Heart left ventricle (tissue), 16 donors: ENCODE data around the gene SLC35G6. TPM values are rescaled to one million over a fixed set of nuclear protein-coding genes. Genes with fewer than 3 reads are reported as not detected.

Experiments
- ATAC-seq, 4 donors: fragments of 200-7000 bp; cut with Tn5 transposase; one replicate each; pipeline ENCODE4 v1.9.1; 2020 to 2022; ENCODE audit warnings: moderate library complexity in 4 of 4, mild to moderate bottlenecking in 3 of 4, moderate number of reproducible peaks in 1 of 4
- DNase-seq, 5 donors: peaks; one replicate each; pipeline ENCODE4 v3.0.0-alpha.2; 2020
- H3K27ac ChIP-seq, 12 donors: fragments of 200-600 bp; sonication (generic) in 4 of 12; one replicate each; pipeline versions ENCODE4 v1.5.0 to v1.8.0; 2016 to 2022; ENCODE audit warnings: mild to moderate bottlenecking in 2 of 12
- H3K27me3 ChIP-seq, 9 donors: fragments of 200-600 bp; sonication (generic) in 2 of 9; one replicate each; pipeline versions ENCODE4 v1.5.1 to v1.8.0; 2016 to 2022; ENCODE audit warnings: mild to moderate bottlenecking in 3 of 9
- H3K36me3 ChIP-seq, 9 donors: fragments of 200-600 bp; sonication (generic) in 2 of 9; one replicate each; pipeline versions ENCODE4 v1.5.0 to v1.8.0; 2018 to 2022; ENCODE audit warnings: mild to moderate bottlenecking in 2 of 9
- H3K4me1 ChIP-seq, 12 donors: fragments of 200-600 bp; sonication (generic) in 4 of 12; one replicate each; pipeline versions ENCODE4 v1.5.0 to v1.8.0; 2016 to 2022; ENCODE audit warnings: mild to moderate bottlenecking in 3 of 12
- H3K4me3 ChIP-seq, 12 donors: fragments of 200-600 bp; sonication (generic) in 4 of 12; one replicate each; pipeline versions ENCODE4 v1.5.0 to v1.8.0; 2017 to 2022; ENCODE audit warnings: mild to moderate bottlenecking in 9 of 12, moderate library complexity in 4 of 12
- H3K9me3 ChIP-seq, 12 donors: fragments of 200-600 bp; sonication (generic) in 4 of 12; one replicate each; pipeline versions ENCODE4 v1.5.0 to v1.8.0; 2016 to 2022; ENCODE audit warnings: mild to moderate bottlenecking in 1 of 12
- POLR2A ChIP-seq, 2 donors: fragments of 450-650 bp; IDR thresholded peaks; one replicate each; pipeline ENCODE4 v1.6.1; 2017; ENCODE audit warnings: antibody characterized with exemption in 2 of 2, mild to moderate bottlenecking in 2 of 2, moderate library complexity in 2 of 2
- WGBS, 4 donors: extraction: QIAGEN DNeasy Blood & Tissue Kit in 2 of 4; methylation state at CpG; one replicate each; pipeline versions ENCODE4 v1.1.5 to v1.1.7; 2013 to 2018; 5-methylcytosine and 5-hydroxymethylcytosine counted together
- intact Hi-C, 10 donors: fragments of 100-400 bp; cut with DNase I; formaldehyde crosslinking; loops; one replicate each; pipeline versions ENCODE4 v1.11.1 to v1.14.2; 2022
- polyA plus RNA-seq, 2 donors: library from polyadenylated mRNA; stranded (reverse); fragments of 200-250 nt; gene quantifications; one replicate each; pipeline ENCODE4 v1.2.3, GENCODE V29; 2013
- total RNA-seq, 9 donors: library from RNA; depleted of rRNA in 2 of 9; stranded (reverse); fragments of >200 nt in 2 of 9; fragmentation: NEBNext Ultra II Directional in 3 of 9; extraction: Animal tissue kit (Norgen Biotek cat#: 25700) in 3 of 9; gene quantifications; one replicate each; pipeline versions ENCODE4 v1.1.0 to v1.2.4, GENCODE V29; 2016 to 2023
- TF ChIP-seq, protein P1 (sequence below), 12 donors: fragments of 200-600 bp; sonication (generic) in 4 of 12; IDR thresholded peaks; one replicate each; pipeline versions ENCODE4 v1.5.0 to v1.8.0; 2018 to 2022; ENCODE audit warnings: antibody characterized with exemption in 12 of 12, mild to moderate bottlenecking in 5 of 12
- donor health status: ischemic (EF 13 %, LVEDD 7.1; RV severe dilation, severe dysfunction).
- donor health status: healthy with polysubstance abuse.
- donor health status: DM: no; HTN: yes; CAD: no.
- donor health status: DM: no; HTN: no; CAD: no.
- donor health status: ischemic (EF 25% LVEDD 6.9; RV normal size, moderate dysfunction).
- donor health status: ischemic (EF 25% LVEDD 5.7; RV mildly dilated, moderate dysfunction).
- donor health status: healthy.
- donor health status: DM: yes; HTN: yes; CAD: no.
- donor health status: ischemic (EF 35%, LVEDD 5.7; RV mildly dilated, moderate dysfunction).
- donor health status: nonischemic (EF 11% LVEDD 7.7; RV severe dilation, severe dysfunction).
- donor health status: DM: yes; HTN: yes; CAD: no.
- donor health status: PGD.
- donor health status: ischemic (EF 29% LVEDD 5.4; RV normal size, mild dysfunction).
- donor health status: nonischemic (EF 23%, LVEDD 6.1; RV moderate dilation, normal function).

The SLC35G6 gene
- total and polyA plus RNA-seq, 11 donors: 0.08 TPM; not detected in 10

DNA sequence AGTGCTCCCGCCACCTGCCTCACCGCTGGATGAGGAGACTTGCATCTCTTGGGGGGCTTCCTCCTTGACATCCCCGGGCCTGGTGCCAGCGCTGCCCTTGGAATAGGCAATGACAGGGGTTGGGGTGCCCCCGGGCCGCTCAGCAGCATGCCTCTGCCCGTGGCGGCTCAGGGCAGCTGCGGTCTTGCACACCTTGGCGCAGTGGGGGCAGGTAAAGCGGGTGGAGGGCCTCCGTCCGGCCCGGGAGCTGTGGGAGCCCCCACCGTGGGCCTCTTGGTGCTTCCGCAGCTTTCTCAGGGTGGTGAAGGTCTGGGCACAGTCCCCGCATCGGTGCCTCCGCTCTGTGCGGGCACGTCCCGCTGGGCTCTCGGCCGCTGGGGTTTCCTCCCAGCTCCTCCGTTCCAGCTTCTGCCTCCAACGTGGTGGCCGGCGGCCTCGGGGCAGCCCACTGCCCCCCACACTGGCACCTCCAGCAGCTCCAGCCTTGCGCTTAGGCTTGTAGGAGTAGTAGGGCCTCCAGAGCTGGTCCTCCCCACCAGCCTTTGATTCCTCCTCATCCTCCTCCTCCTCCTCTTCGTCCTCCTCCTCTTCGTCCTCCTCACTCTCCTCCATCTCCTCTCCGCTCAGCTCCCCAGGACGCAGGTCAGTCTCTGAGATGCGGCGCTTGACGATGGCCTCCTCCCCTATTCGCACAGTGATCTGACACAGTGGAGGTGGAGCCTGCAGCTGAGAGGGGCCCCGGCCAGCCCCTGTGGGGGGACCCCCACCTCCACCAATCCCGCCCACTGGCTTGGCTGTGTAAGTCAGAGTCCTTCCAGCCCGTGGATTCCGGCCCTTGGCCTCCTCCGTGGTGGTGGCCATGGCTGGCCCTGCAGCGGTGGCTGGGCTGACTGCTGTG is 18.5 kb upstream of the SLC35G6 start:
- intact Hi-C loops: no loop called here
- Histone ChIP-seq H3K9me3 (no peaks in the 10 kb centered on the region), H3K27ac (no peak overlapping the region), H3K4me1 (peaks cover 5 to 24% (median 20%) of the 10 kb centered on the region in 12 donors), H3K4me3 (no peak overlapping the region), H3K36me3 (peaks cover 0 to 52% (median 39%) of the 10 kb centered on the region in 9 donors), H3K27me3 (no peaks in the 10 kb centered on the region)
- DNase-seq (peak in 1 of 5 donors; percentile 25), ATAC-seq (peak in 1 of 4 donors; percentile 6)
- no peak for TF ChIP-seq POLR2A (IDR thresholded peaks at IDR 0.05)
- TF ChIP-seq, protein P1, sequence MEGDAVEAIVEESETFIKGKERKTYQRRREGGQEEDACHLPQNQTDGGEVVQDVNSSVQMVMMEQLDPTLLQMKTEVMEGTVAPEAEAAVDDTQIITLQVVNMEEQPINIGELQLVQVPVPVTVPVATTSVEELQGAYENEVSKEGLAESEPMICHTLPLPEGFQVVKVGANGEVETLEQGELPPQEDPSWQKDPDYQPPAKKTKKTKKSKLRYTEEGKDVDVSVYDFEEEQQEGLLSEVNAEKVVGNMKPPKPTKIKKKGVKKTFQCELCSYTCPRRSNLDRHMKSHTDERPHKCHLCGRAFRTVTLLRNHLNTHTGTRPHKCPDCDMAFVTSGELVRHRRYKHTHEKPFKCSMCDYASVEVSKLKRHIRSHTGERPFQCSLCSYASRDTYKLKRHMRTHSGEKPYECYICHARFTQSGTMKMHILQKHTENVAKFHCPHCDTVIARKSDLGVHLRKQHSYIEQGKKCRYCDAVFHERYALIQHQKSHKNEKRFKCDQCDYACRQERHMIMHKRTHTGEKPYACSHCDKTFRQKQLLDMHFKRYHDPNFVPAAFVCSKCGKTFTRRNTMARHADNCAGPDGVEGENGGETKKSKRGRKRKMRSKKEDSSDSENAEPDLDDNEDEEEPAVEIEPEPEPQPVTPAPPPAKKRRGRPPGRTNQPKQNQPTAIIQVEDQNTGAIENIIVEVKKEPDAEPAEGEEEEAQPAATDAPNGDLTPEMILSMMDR (IDR thresholded peaks at IDR 0.05): no peak
- WGBS, 4 donors: 92 to 94% (median 92%) methylated on average over 23 to 44 of the region's 44 CpGs

DNA sequence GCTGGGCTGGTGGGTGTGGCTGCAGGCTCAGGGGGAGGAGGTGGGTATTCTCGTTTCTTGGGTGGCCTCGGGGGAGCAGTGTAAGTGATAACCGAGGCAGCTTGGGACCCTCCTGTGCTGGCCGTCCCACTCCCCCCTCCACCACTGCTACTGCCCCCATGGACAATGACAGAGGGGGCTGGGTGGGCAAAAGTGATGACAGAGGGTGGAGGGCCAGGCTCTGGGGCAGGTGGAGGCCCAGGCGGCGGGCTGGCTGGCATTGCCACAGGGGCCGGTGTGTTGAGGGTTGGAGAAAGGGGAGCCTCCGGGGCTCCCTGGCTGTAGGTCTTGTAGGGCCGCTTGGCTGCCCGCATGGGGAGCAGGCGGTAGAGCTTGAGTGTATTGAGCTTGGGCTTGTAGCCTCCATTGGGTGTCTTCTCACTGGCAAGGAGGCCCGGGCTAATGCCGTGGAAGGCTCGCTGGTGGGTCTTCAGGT is 17.8 kb upstream of the SLC35G6 start:
- Histone ChIP-seq H3K27me3 (no peaks in the 10 kb centered on the region), H3K4me1 (peaks cover 5 to 30% (median 24%) of the 10 kb centered on the region in 12 donors), H3K36me3 (peaks cover 0 to 52% (median 39%) of the 10 kb centered on the region in 9 donors), H3K4me3 (no peak overlapping the region), H3K9me3 (no peaks in the 10 kb centered on the region), H3K27ac (no peak overlapping the region)
- DNase-seq (no peak), ATAC-seq (no peak)
- TF ChIP-seq, protein P1 (IDR thresholded peaks at IDR 0.05): no peak
- TF ChIP-seq POLR2A (IDR thresholded peaks at IDR 0.05): no peak
- 83 to 94% (median 87%) methylated on average over 11 to 14 of the region's 14 CpGs for WGBS, 4 donors
- intact Hi-C loops: no loop called here

DNA sequence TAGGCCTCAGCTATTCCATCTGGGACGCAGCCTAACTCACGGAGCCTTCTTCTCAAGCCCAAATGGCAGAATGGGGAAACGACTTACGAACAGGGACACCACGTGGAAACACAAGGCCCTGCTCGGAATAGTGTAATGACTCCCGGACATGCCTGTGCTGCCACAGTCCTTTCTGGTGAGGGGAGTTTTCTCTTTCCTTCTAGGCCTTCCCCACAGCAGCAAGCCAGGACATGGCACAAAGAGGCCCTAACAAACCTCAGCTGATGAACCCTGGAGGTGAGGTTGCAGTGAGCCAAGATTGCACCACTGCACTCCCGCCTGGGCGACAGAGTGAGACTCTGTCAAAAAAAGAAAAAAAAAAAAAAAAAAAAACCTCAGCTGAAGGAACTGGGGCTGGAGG is 17.2 kb upstream of the SLC35G6 start:
- 90 to 96% (median 93%) methylated on average over 6 to 9 of the region's 9 CpGs for WGBS, 4 donors

More for the DNA sequence above, 17.2 kb upstream of the SLC35G6 start:
- ATAC-seq: no peak
- H3K27ac ChIP-seq: no peak overlapping the region
- intact Hi-C loops: no loop called here
- DNase-seq: no peak
- H3K4me1 ChIP-seq: peaks cover 5 to 35% (median 24%) of the 10 kb centered on the region in 12 donors
- no peak overlapping the region for H3K4me3 ChIP-seq
- H3K27me3 ChIP-seq: no peaks in the 10 kb centered on the region
- no peaks in the 10 kb centered on the region for H3K9me3 ChIP-seq
- peaks cover 0 to 52% (median 39%) of the 10 kb centered on the region in 9 donors for H3K36me3 ChIP-seq
- TF ChIP-seq, protein P1 (IDR thresholded peaks at IDR 0.05): no peak
